ENCODE data around the gene RPL29. TPM values are rescaled to one million over a fixed set of nuclear protein-coding genes. Genes with fewer than 3 reads are reported as not detected.

RPL29 gene
- total and polyA plus RNA-seq, 2 of the 13 experiments (the other 11 are each of a cell fraction or from before 2014, with no cell fraction given) = 1,348 to 2,263 TPM

DNA sequence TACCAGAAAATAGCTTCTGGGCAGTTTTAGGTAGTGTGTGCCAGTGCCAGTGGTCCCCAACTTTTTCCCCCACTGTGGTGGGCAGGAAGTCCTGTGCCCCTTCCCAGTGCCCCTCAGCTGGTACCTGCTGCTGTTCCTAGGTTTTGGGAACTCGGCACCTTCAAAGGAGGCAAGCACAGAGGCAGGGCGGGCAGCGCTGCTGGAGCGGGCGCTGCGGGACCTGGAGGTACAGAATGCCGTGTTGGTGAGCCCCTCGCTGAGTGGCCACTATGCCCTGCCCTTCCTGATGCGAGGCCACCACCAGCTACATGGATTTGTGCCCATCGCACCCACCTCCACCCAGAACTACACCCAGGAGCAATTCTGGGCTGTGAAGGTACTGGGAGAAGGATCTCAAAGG, 15.4 kb downstream of the RPL29 start:
- in situ Hi-C loops (cut with HindIII; ENCODE audit: extremely low pct_ligation_motif_present, low pct_unique_long_range_greater_than_20kb) = no loop called here
- POLR2A ChIA-PET = interaction anchor here (6.4 kb wide), 1 partner anchor 37 kb away, joined by 99 read pairs; the partner anchor contains the start of genes PARP3 and RRP9
- H3K36me3 ChIP-seq (replicated peaks in 1 of 2; ENCODE audit: control insufficient read depth in 1 of 2, insufficient read depth in 2 of 2, low read length in 2 of 2) = no peaks in the 10 kb centered on the region; a peak in 1 of 5 replicates
- peaks cover 14% of the 10 kb centered on the region for H3K79me2 ChIP-seq (ENCODE audit: insufficient read depth, low read length)
- BruUV-seq (replicated peaks) = no TSS peak
- CTCF ChIA-PET (ENCODE audit: low intra/inter-chr PET ratio, low total read pairs) = no interaction called here
- H3K4me2 ChIP-seq (ENCODE audit: low read depth, low read length) = no peak overlapping the region
- no peaks in the 10 kb centered on the region for H4K20me1 ChIP-seq (ENCODE audit: insufficient read depth, low read length)
- H3K9me3 ChIP-seq (ENCODE audit: low read length) = no peaks in the 10 kb centered on the region
- DNase-seq (ENCODE audit: low spot score) (no peak), ATAC-seq (no peak), FAIRE-seq (no peak)
- peaks cover 41% of the 10 kb centered on the region for H3K4me1 ChIP-seq (ENCODE audit: insufficient read depth, low read length)
- no peaks in the 10 kb centered on the region for H3K27me3 ChIP-seq (ENCODE audit: control insufficient read depth in 1 of 2, insufficient read depth in 2 of 2, low read length in 2 of 2)
- H3K27ac ChIP-seq (ENCODE audit: extremely low read length, insufficient read depth, low read length) = no peak overlapping the region
- no peak overlapping the region for H2AFZ ChIP-seq (ENCODE audit: low read length)
- TF ChIP-seq IRF2 (CRISPR knock-in tag; IDR thresholded peaks at IDR 0.05) (no peak), ZNF768 (CRISPR knock-in tag; IDR thresholded peaks at IDR 0.05) (no peak), MYC (CRISPR knock-in tag; IDR thresholded peaks at IDR 0.05; ENCODE audit: borderline replicate concordance) (no peak), SRSF1 (optimal IDR thresholded peaks at IDR 0.05; ENCODE audit: low read depth, low read length) (no peak), RXRA (CRISPR knock-in tag; IDR thresholded peaks at IDR 0.05) (no peak), NFYC (CRISPR knock-in tag; IDR thresholded peaks at IDR 0.05) (no peak)
- intact Hi-C loops (cut with micrococcal nuclease; ENCODE audit: unreplicated experiment) = no loop called here
- WGBS (ENCODE audit: low lambda C conversion rate) = 100% methylated on average over 2 of the region's 10 CpGs
- no peak overlapping the region for H3K4me3 ChIP-seq (replicated peaks in 1 of 3; ENCODE audit: insufficient read depth in 1 of 3, low read depth in 2 of 3, low read length in 3 of 3)
- H3K9ac ChIP-seq (ENCODE audit: insufficient read depth, low read depth, low read length) = no peak overlapping the region

DNA sequence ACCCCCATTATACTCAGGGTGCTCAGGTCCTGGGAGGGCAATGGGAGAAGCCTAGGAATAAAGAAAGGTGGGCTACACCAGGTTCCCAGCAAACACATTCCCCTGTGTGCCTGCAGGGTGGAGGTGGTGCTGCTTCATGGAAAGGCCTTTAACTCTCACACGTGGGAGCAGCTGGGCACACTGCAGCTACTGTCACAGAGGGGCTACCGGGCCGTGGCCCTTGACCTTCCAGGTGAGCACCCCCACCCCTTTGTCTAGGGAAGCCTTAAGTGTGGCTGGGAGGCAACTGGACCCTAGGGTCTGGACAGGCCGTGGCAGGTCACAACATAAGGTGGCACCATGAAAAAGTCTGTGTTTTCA, 17.6 kb downstream of the RPL29 start:
- ATAC-seq (no peak), DNase-seq (ENCODE audit: low spot score) (no peak), FAIRE-seq (no peak)
- H3K9me3 ChIP-seq (ENCODE audit: low read length) = no peaks in the 10 kb centered on the region
- H4K20me1 ChIP-seq (ENCODE audit: insufficient read depth, low read length) = no peaks in the 10 kb centered on the region
- no TSS peak for BruUV-seq (replicated peaks)
- H3K4me3 ChIP-seq (replicated peaks in 1 of 3; ENCODE audit: insufficient read depth in 1 of 3, low read depth in 2 of 3, low read length in 3 of 3) = no peak overlapping the region
- intact Hi-C loops (cut with micrococcal nuclease; ENCODE audit: unreplicated experiment) = no loop called here
- H3K4me1 ChIP-seq (ENCODE audit: insufficient read depth, low read length) = peaks cover 32% of the 10 kb centered on the region
- H3K4me2 ChIP-seq (ENCODE audit: low read depth, low read length) = no peak overlapping the region
- H2AFZ ChIP-seq (ENCODE audit: low read length) = no peak overlapping the region
- H3K27ac ChIP-seq (ENCODE audit: extremely low read length, insufficient read depth, low read length) = no peak overlapping the region
- H3K79me2 ChIP-seq (ENCODE audit: insufficient read depth, low read length) = peaks cover 9% of the 10 kb centered on the region
- in situ Hi-C loops (cut with HindIII; ENCODE audit: extremely low pct_ligation_motif_present, low pct_unique_long_range_greater_than_20kb) = no loop called here
- no peaks in the 10 kb centered on the region; a peak in 1 of 5 replicates for H3K36me3 ChIP-seq (replicated peaks in 1 of 2; ENCODE audit: control insufficient read depth in 1 of 2, insufficient read depth in 2 of 2, low read length in 2 of 2)
- CTCF ChIA-PET (ENCODE audit: low intra/inter-chr PET ratio, low total read pairs) = no interaction called here
- TF ChIP-seq ZNF24 (IDR thresholded peaks at IDR 0.05) = no peak
- no peaks in the 10 kb centered on the region; a peak in 1 of 5 replicates for H3K27me3 ChIP-seq (ENCODE audit: control insufficient read depth in 1 of 2, insufficient read depth in 2 of 2, low read length in 2 of 2)
- 100% methylated on average over 1 of the region's 4 CpGs for WGBS (ENCODE audit: low lambda C conversion rate)
- H3K9ac ChIP-seq (ENCODE audit: insufficient read depth, low read depth, low read length) = no peak overlapping the region
- POLR2A ChIA-PET = interaction anchor here (1.4 to 1.6 kb wide), 2 partner anchors 35 to 69 kb away, joined by 3 to 4 read pairs; partner anchors contain the start of gene PARP3

Data from HepG2 (cell line).